Panc1 (cell line): ENCODE data around the gene TFDP1. TPM values are rescaled to one million over a fixed set of nuclear protein-coding genes. Genes with fewer than 3 reads are reported as not detected.

Source experiments
- ATAC-seq: fragments of 200-7000 bp; cut with Tn5 transposase; 2 replicates; pipeline ENCODE4 v1.9.1; 2020; ENCODE audit warnings: mild to moderate bottlenecking, moderate library complexity
- BruUV-seq: library from RNA; stranded (reverse); fragments of 400-500 nt; replicated peaks from 2 replicates; lab custom pipeline; 2021; lab: Mats Ljungman, UMichigan
- CTCF ChIA-PET: fragments of 300-600 bp; sonication (Branson Sonifier 250); formaldehyde crosslinking; loops from one replicate; lab custom pipeline; 2022; ENCODE audit warnings: antibody characterized with exemption; lab: Charles Lee
- POLR2A ChIA-PET: fragments of 300-600 bp; sonication (Branson Sonifier 250); formaldehyde crosslinking; loops from one replicate; lab custom pipeline; 2022; ENCODE audit warnings: antibody characterized with exemption; lab: Charles Lee
- DNase-seq: peaks from one replicate; pipeline ENCODE4 v3.0.0-alpha.2; 2010; ENCODE audit warnings: low read depth, low spot score
- H3K27ac ChIP-seq: 2 replicates; pipeline ENCODE4 v1.5.1; 2011; ENCODE audit warnings: mild to moderate bottlenecking, low read length, inconsistent platforms
- H3K27me3 ChIP-seq: fragments of 200-500 bp; sonication (Bioruptor generic); 2 replicates; pipeline ENCODE4 v1.6.0; 2014; ENCODE audit warnings: low read length, inconsistent platforms; ENCODE audit not compliant: control insufficient read depth, insufficient read depth
- H3K36me3 ChIP-seq: fragments of 200-500 bp; sonication (Bioruptor generic); 2 replicates; pipeline ENCODE4 v1.5.1; 2014; ENCODE audit warnings: inconsistent platforms, mild to moderate bottlenecking, low read length, moderate library complexity; ENCODE audit not compliant: control insufficient read depth, insufficient read depth
- H3K4me1 ChIP-seq: 2 replicates; pipeline ENCODE4 v1.5.1; 2011; ENCODE audit warnings: inconsistent platforms, mild to moderate bottlenecking, low read length, moderate library complexity; ENCODE audit not compliant: control insufficient read depth, insufficient read depth
- H3K4me3 ChIP-seq, 2 experiments: 2 replicates each; pipeline ENCODE4 v1.5.1; 2011 to 2012; ENCODE audit warnings: low read depth in 2 of 2, low read length in 2 of 2, mild to moderate bottlenecking in 2 of 2, inconsistent platforms in 1 of 2, moderate library complexity in 1 of 2
- H3K9me3 ChIP-seq: fragments of 200-500 bp; sonication (Bioruptor generic); 2 replicates; pipeline ENCODE4 v1.5.1; 2014; ENCODE audit warnings: low read depth, mild to moderate bottlenecking, inconsistent platforms, low read length, moderate library complexity; ENCODE audit not compliant: control insufficient read depth, insufficient read depth
- CTCF ChIP-seq: fragments of 450-650 bp; IDR thresholded peaks from 2 replicates; pipeline ENCODE4 v1.5.1; 2017; ENCODE audit warnings: mild to moderate bottlenecking
- POLR2AphosphoS5 ChIP-seq: IDR thresholded peaks from 2 replicates; pipeline ENCODE4 v1.6.1; 2012; ENCODE audit warnings: mild to moderate bottlenecking, low read depth, low read length, moderate library complexity
- REST ChIP-seq, 2 experiments: IDR thresholded peaks; 2 replicates each; pipeline ENCODE4 v1.6.1; 2011 to 2012; ENCODE audit warnings: low read depth in 2 of 2, control low read depth in 1 of 2, low read length in 1 of 2, mild to moderate bottlenecking in 1 of 2, moderate library complexity in 1 of 2; ENCODE audit not compliant: insufficient read depth in 1 of 2
- SIN3A ChIP-seq: IDR thresholded peaks from 2 replicates; pipeline ENCODE4 v1.6.1; 2012; ENCODE audit warnings: low read depth, mild to moderate bottlenecking, low read length, moderate library complexity, borderline replicate concordance; ENCODE audit not compliant: insufficient read depth
- TCF7L2 ChIP-seq: IDR thresholded peaks from 2 replicates; pipeline ENCODE4 v1.6.1; 2011; ENCODE audit warnings: mild to moderate bottlenecking, low read depth, low read length, inconsistent platforms
- in situ Hi-C: cut with HindIII; loops from 2 replicates; pipeline ENCODE4 v1.10.0; 2016; ENCODE audit warnings: low sequenced_read_pairs, low pct_unique_long_range_greater_than_20kb
- intact Hi-C: fragments of 100-400 bp; cut with micrococcal nuclease; formaldehyde crosslinking; loops from one replicate; pipeline ENCODE4 v1.10.0; 2022; ENCODE audit not compliant: unreplicated experiment
- total RNA-seq: library from RNA; stranded (reverse); gene quantifications from one replicate; pipeline ENCODE4 v1.2.1, GENCODE V29; 2021; ENCODE audit not compliant: unreplicated experiment

The TFDP1 gene
- total RNA-seq, 1 experiment from 2014 or later: 91.6 TPM

- intact Hi-C loops: no loop called here
- DNase-seq (no peak), ATAC-seq (no peak)
- H3K9me3 ChIP-seq: no peaks in the 10 kb centered on the region
- no peak overlapping the region for H3K27ac ChIP-seq
- POLR2A ChIA-PET: no interaction called here
- no peaks in the 10 kb centered on the region for H3K4me1 ChIP-seq
- no peaks in the 10 kb centered on the region for H3K27me3 ChIP-seq
- no peak overlapping the region for H3K4me3 ChIP-seq
- TF ChIP-seq SIN3A (no peak), CTCF (no peak)
- no peaks in the 10 kb centered on the region for H3K36me3 ChIP-seq
- BruUV-seq: no TSS peak
- in situ Hi-C loops: no loop called here
- CTCF ChIA-PET: no interaction called here
Measured at GRCh38 chr13:113605461-113605860, 20.9 kb downstream of the TFDP1 start.

GRCh38 chr13:113605866-113606438, 21.4 kb downstream of the TFDP1 start:
- POLR2A ChIA-PET: no interaction called here
- CTCF ChIA-PET: no interaction called here
- TF ChIP-seq POLR2AphosphoS5 (no peak), TCF7L2 (no peak), SIN3A (no peak), CTCF (no peak), REST (IDR thresholded peaks at IDR 0.05; ENCODE audit: insufficient read depth in 1 of 2, low read depth in 2 of 2, low read length in 1 of 2) (no peak)
- intact Hi-C loops (no loop called here), in situ Hi-C loops (no loop called here)
- DNase-seq (no peak), ATAC-seq (no peak)
- H3K9me3 ChIP-seq: no peaks in the 10 kb centered on the region
- H3K36me3 ChIP-seq: no peaks in the 10 kb centered on the region
- H3K4me1 ChIP-seq: no peaks in the 10 kb centered on the region
- H3K27me3 ChIP-seq: no peaks in the 10 kb centered on the region
- no TSS peak for BruUV-seq
- H3K27ac ChIP-seq: no peak overlapping the region
- no peak overlapping the region for H3K4me3 ChIP-seq
